ENCODE data around the gene GALNTL6. TPM values are rescaled to one million over a fixed set of nuclear protein-coding genes. Genes with fewer than 3 reads are reported as not detected.

The GALNTL6 gene
- total and polyA plus RNA-seq, 2 of the 4 experiments (the other 2 are of a cell fraction): under 0.01 TPM; not detected in 1

DNA sequence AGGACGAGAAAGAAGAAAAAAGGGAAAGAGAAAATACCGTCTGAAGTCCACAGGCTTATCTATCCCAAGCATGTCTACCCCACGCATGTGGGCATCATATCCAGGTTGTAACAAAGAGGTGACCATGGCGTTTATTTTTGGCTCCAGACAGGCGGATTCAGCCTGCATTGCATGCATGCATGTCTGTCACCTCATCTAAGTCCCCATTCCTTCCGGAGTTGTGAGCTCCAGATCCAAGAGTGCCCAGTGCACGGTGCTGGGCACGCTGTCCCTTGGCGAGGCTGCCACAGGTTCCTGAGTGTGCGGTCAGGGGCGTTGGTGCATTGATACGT is 905 bp upstream of the GALNTL6 start:
- Histone ChIP-seq H4K8ac (ENCODE audit: low read depth in 2 of 2, low read length in 2 of 2) (no peak overlapping the region), H3K27ac (ENCODE audit: insufficient read depth, low read length) (no peak overlapping the region), H3K9me3 (ENCODE audit: control insufficient read depth, insufficient read depth, low read length) (peaks cover 4% of the 10 kb centered on the region; the same call in 1 of the 2 replicates), H3K27me3 (ENCODE audit: control insufficient read depth, insufficient read depth, low read length) (no peaks in the 10 kb centered on the region), H2BK120ac (ENCODE audit: low read depth, low read length) (no peak overlapping the region), H3K4me1 (ENCODE audit: control insufficient read depth, insufficient read depth, low read length) (no peaks in the 10 kb centered on the region), H3K4me2 (ENCODE audit: low read depth, low read length) (no peak overlapping the region), H2BK15ac (ENCODE audit: low read depth, low read length) (no peak overlapping the region), H4K20me1 (ENCODE audit: insufficient read depth, low read length) (no peaks in the 10 kb centered on the region), H3K79me1 (ENCODE audit: low read depth in 1 of 2, low read length in 2 of 2) (no peaks in the 10 kb centered on the region), H4K91ac (ENCODE audit: insufficient read depth, low read depth, low read length) (no peak overlapping the region), H2AK9ac (replicated peaks; ENCODE audit: low read depth, low read length, poor library complexity) (no peak overlapping the region), H3K4ac (ENCODE audit: low read depth, low read length) (no peak overlapping the region), H3K23ac (ENCODE audit: low read depth, low read length) (no peak overlapping the region), H3K9me1 (ENCODE audit: insufficient read depth, low read length) (no peaks in the 10 kb centered on the region), H2AFZ (replicated peaks; ENCODE audit: low read length, poor library complexity) (peak overlapping the region; percentile 67), H3K9ac (ENCODE audit: low read depth, low read length) (no peak overlapping the region), H4K5ac (ENCODE audit: low read depth, low read length) (no peak overlapping the region), H2BK20ac (ENCODE audit: low read depth, low read length) (no peak overlapping the region), H2AK5ac (ENCODE audit: low read depth, low read length) (no peak overlapping the region), H3K4me3 (ENCODE audit: insufficient read depth, low read depth, low read length) (no peak overlapping the region), H3K14ac (replicated peaks; ENCODE audit: low read depth, low read length) (no peak overlapping the region), H3K56ac (ENCODE audit: extremely low read depth, insufficient read depth, low read length) (no peak overlapping the region), H3K36me3 (ENCODE audit: control insufficient read depth, insufficient read depth, low read length) (no peaks in the 10 kb centered on the region), H2BK5ac (ENCODE audit: low read depth, low read length, poor library complexity, severe bottlenecking) (no peak overlapping the region), H3K18ac (ENCODE audit: low read depth, low read length) (no peak overlapping the region)
- intact Hi-C loops (cut with micrococcal nuclease): no loop called here
- DNase-seq (no peak), ATAC-seq (ENCODE audit: low read depth) (no peak)
- in situ Hi-C loops (cut with MboI; ENCODE audit: low sequenced_read_pairs): no loop called here
- POLR2A ChIA-PET (ENCODE audit: unreplicated experiment): no interaction called here
- dilution Hi-C loops (cut with HindIII; ENCODE audit: low sequenced_read_pairs, unreplicated experiment): no loop called here
- no TSS peak for BruUV-seq (replicated peaks)
- TF ChIP-seq CHD1 (IDR thresholded peaks at IDR 0.05; ENCODE audit: low read depth, low read length) (no peak), RCOR1 (IDR thresholded peaks at IDR 0.05; ENCODE audit: insufficient replicate concordance, low read length) (no peak), CEBPB (IDR thresholded peaks at IDR 0.05; ENCODE audit: low read depth, low read length) (no peak), RAD21 (IDR thresholded peaks at IDR 0.05; ENCODE audit: low read length) (no peak), POLR2A (IDR thresholded peaks at IDR 0.05; ENCODE audit: low read depth, low read length) (no peak), FOS (IDR thresholded peaks at IDR 0.05; ENCODE audit: low read depth, low read length) (no peak), SMC3 (IDR thresholded peaks at IDR 0.05; ENCODE audit: low read depth, low read length) (no peak), RFX5 (IDR thresholded peaks at IDR 0.05; ENCODE audit: low read depth, low read length) (no peak)
- TF ChIP-seq, protein P1, sequence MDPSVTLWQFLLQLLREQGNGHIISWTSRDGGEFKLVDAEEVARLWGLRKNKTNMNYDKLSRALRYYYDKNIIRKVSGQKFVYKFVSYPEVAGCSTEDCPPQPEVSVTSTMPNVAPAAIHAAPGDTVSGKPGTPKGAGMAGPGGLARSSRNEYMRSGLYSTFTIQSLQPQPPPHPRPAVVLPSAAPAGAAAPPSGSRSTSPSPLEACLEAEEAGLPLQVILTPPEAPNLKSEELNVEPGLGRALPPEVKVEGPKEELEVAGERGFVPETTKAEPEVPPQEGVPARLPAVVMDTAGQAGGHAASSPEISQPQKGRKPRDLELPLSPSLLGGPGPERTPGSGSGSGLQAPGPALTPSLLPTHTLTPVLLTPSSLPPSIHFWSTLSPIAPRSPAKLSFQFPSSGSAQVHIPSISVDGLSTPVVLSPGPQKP (IDR thresholded peaks at IDR 0.05; ENCODE audit: borderline replicate concordance, low read depth, low read length): no peak
- WGBS, 2 experiments (ENCODE audit: extremely low coverage in 2 of 2, insufficient read length in 1 of 2): 0% methylated on average over 1 of the region's 12 CpGs; no CpG with 5 or more reads in 1 of the 2 experiments
- CTCF ChIA-PET: no interaction called here
